Right lobe of liver (tissue), 6 donors: ENCODE data around the gene NLRC5. TPM values are rescaled to one million over a fixed set of nuclear protein-coding genes. Genes with fewer than 3 reads are reported as not detected.

Experiments used
- ATAC-seq, 4 donors: fragments of 200-7000 bp; cut with Tn5 transposase; one replicate each; pipeline ENCODE4 v1.9.1; 2020; ENCODE audit warnings: mild to moderate bottlenecking in 4 of 4, moderate library complexity in 4 of 4
- DNase-seq, 3 donors: peaks; one replicate each; pipeline ENCODE4 v3.0.0-alpha.2; 2020
- H3K27ac ChIP-seq, 3 donors: fragments of 200-600 bp; one replicate each; pipeline ENCODE4 v1.8.0; 2022
- H3K27me3 ChIP-seq, 2 donors: fragments of 200-600 bp; one replicate each; pipeline ENCODE4 v1.8.0; 2022
- H3K36me3 ChIP-seq, 4 donors: fragments of 200-600 bp; sonication (generic) in 1 of 4; one replicate each; pipeline versions ENCODE4 v1.5.1 to v1.8.0; 2017 to 2022; ENCODE audit warnings: control low read depth in 1 of 4
- H3K4me1 ChIP-seq, 4 donors: fragments of 200-600 bp; sonication (generic) in 1 of 4; one replicate each; pipeline versions ENCODE4 v1.5.1 to v1.8.0; 2017 to 2022; ENCODE audit warnings: control low read depth in 1 of 4
- H3K4me3 ChIP-seq, 3 donors: fragments of 200-600 bp; one replicate each; pipeline ENCODE4 v1.8.0; 2022
- H3K9me3 ChIP-seq, 4 donors: fragments of 200-600 bp; sonication (generic) in 1 of 4; one replicate each; pipeline versions ENCODE4 v1.5.1 to v1.8.0; 2017 to 2022; ENCODE audit warnings: control low read depth in 1 of 4
- CTCF ChIP-seq, 4 donors: fragments of 200-600 bp in 3 of 4; fragments of 450-650 bp in 1 of 4; IDR thresholded peaks; one replicate each; pipeline versions ENCODE4 v1.5.1 to v1.8.0; 2016 to 2022; ENCODE audit warnings: antibody characterized with exemption in 4 of 4, mild to moderate bottlenecking in 2 of 4
- POLR2A ChIP-seq: fragments of 450-650 bp; IDR thresholded peaks from one replicate; pipeline ENCODE4 v1.6.1; 2017; ENCODE audit warnings: antibody characterized with exemption, mild to moderate bottlenecking
- WGBS: methylation state at CpG from one replicate; pipeline ENCODE4 v1.1.6; 2018; ENCODE audit warnings: low coverage, low lambda C conversion rate; ENCODE audit not compliant: insufficient coverage; ENCODE audit errors: missing lambda C conversion rate; 5-methylcytosine and 5-hydroxymethylcytosine counted together
- intact Hi-C, 2 donors: fragments of 100-400 bp; cut with DNase I; formaldehyde crosslinking; loops; one replicate each; pipeline versions ENCODE4 v1.11.2 to v1.14.1; 2022
- total RNA-seq, 6 experiments: library from RNA; depleted of rRNA in 2 of 6; stranded (reverse); fragments of >200 nt in 2 of 6; fragmentation: NEBNext Ultra II Directional in 3 of 6; extraction: Animal tissue kit (Norgen Biotek cat#: 25700) in 3 of 6; gene quantifications; one replicate each; pipeline versions ENCODE4 v1.1.0 to v1.2.4, GENCODE V29; 2016 to 2023
- donor health status: DM: no; HTN: yes; CAD: no.
- donor health status: DM: no; HTN: no; CAD: no.
- donor health status: DM: no; HTN: no; CAD: no.
- donor health status: DM: no; HTN: yes; CAD: no.
- donor health status: DM: no; HTN: yes; CAD: no.

Gene NLRC5
- total RNA-seq, 6 experiments from 2014 or later, result 4.6 to 25.2 (median 13.3) TPM

- intact Hi-C loops, result no loop called here
- WGBS, result no CpG with 5 or more reads among the region's 17 CpGs
- no peak for TF ChIP-seq POLR2A
- TF ChIP-seq CTCF (IDR thresholded peaks at IDR 0.05), result no peak
- Histone ChIP-seq H3K36me3 (no peaks in the 10 kb centered on the region), H3K4me1 (no peaks in the 10 kb centered on the region), H3K9me3 (no peaks in the 10 kb centered on the region), H3K27ac (no peak overlapping the region), H3K27me3 (no peaks in the 10 kb centered on the region), H3K4me3 (no peak overlapping the region)
- DNase-seq (no peak), ATAC-seq (no peak)
Measured at GRCh38 chr16:57131351-57131970, 142.1 kb downstream of the NLRC5 start.

GRCh38 chr16:57132470-57132869 is 143.1 kb downstream of the NLRC5 start:
- ATAC-seq (peak in 1 of 4 donors; percentile 29), DNase-seq (no peak)
- Histone ChIP-seq H3K4me1 (no peaks in the 10 kb centered on the region), H3K27me3 (no peaks in the 10 kb centered on the region), H3K9me3 (no peaks in the 10 kb centered on the region), H3K36me3 (no peaks in the 10 kb centered on the region), H3K27ac (no peak overlapping the region), H3K4me3 (no peak overlapping the region)
- WGBS, result no CpG with 5 or more reads among the region's 1 CpG
- no peak for TF ChIP-seq POLR2A
- no peak for TF ChIP-seq CTCF (IDR thresholded peaks at IDR 0.05)
- intact Hi-C loops, result no loop called here

- Histone ChIP-seq H3K4me1 (no peaks in the 10 kb centered on the region), H3K4me3 (no peak overlapping the region), H3K27me3 (no peaks in the 10 kb centered on the region), H3K27ac (no peak overlapping the region), H3K36me3 (no peaks in the 10 kb centered on the region), H3K9me3 (no peaks in the 10 kb centered on the region)
- ATAC-seq, result no peak
- DNase-seq, result no peak
- TF ChIP-seq POLR2A (no peak), CTCF (IDR thresholded peaks at IDR 0.05) (no peak)
- intact Hi-C loops, result no loop called here
- WGBS, result 43% methylated on average over 2 of the region's 4 CpGs
Measured at GRCh38 chr16:57133031-57133430, 143.7 kb downstream of the NLRC5 start.

Other genes with a start within 250 kb of the NLRC5 start
- gene SLC12A3, start 124.3 kb upstream of the NLRC5 start, total RNA-seq, result not detected
- gene HERPUD1, start 57.4 kb upstream of the NLRC5 start, total RNA-seq, result 100 to 1,000 TPM; 103 to 185 (median 133) TPM
- 10 to 100 TPM in 1 of 6 experiments, 1 to 10 TPM in 4, under 1 TPM in 1; 0.62 to 11.8 (median 4.7) TPM for gene CETP, start 27.6 kb upstream of the NLRC5 start, total RNA-seq
- gene CPNE2, start 103.0 kb downstream of the NLRC5 start, total RNA-seq, result 10 to 100 TPM in 3 of 6 experiments, 1 to 10 TPM in 3; 4.0 to 10.9 (median 9.7) TPM
- gene PSME3IP1, start 196.5 kb downstream of the NLRC5 start, total RNA-seq, result 10 to 100 TPM; 26.2 to 61.8 (median 34.5) TPM
- 10 to 100 TPM; 18.0 to 26.1 (median 22.9) TPM for gene RSPRY1, start 196.8 kb downstream of the NLRC5 start, total RNA-seq